NCI-H1694 treated with DMSO at 0.1 percent for 48 hours (cell line): ENCODE data around the gene ANTKMT.
"Not testable (repeated sequence)": the region's sequence is repeated elsewhere in the genome, so short reads cannot be mapped to it uniquely, and the experiment has no call there.

Experiments used
- DNase-seq: peaks from one replicate; lab custom pipeline; 2025; lab: John Stamatoyannopoulos, UW

Gene ANTKMT

GRCh38 chr16:681746-682427 is 39.1 kb upstream of the ANTKMT start:
- no peak for DNase-seq

GRCh38 chr16:682493-683395 is 38.2 kb upstream of the ANTKMT start:
- DNase-seq, result no peak

- DNase-seq, result no peak
Measured at GRCh38 chr16:683396-684070, 37.4 kb upstream of the ANTKMT start.

- DNase-seq, result peak; percentile 75
Measured at GRCh38 chr16:684071-684794, 36.7 kb upstream of the ANTKMT start, which contains the start of gene JMJD8. Gene JMJD8 (minus strand): TSS chr16:684334. CDS start chr16:684319, 15 bp downstream.

- DNase-seq, result no peak
Measured at GRCh38 chr16:684961-685696, 35.8 kb upstream of the ANTKMT start.

GRCh38 chr16:685967-686366 is 35.0 kb upstream of the ANTKMT start:
- DNase-seq, result no peak

GRCh38 chr16:686459-687260 is 34.3 kb upstream of the ANTKMT start:
- no peak for DNase-seq

- no peak for DNase-seq
Measured at GRCh38 chr16:687499-687898, 33.4 kb upstream of the ANTKMT start.

- DNase-seq, result no peak
Measured at GRCh38 chr16:689175-689897, 31.6 kb upstream of the ANTKMT start.

- DNase-seq, result not testable (repeated sequence)
Measured at GRCh38 chr16:691242-691641, 29.7 kb upstream of the ANTKMT start.

- DNase-seq, result no peak
Measured at GRCh38 chr16:692356-693108, 28.4 kb upstream of the ANTKMT start.

- DNase-seq, result no peak
Measured at GRCh38 chr16:693364-693763, 27.6 kb upstream of the ANTKMT start.

- DNase-seq, result no peak
Measured at GRCh38 chr16:693766-694165, 27.2 kb upstream of the ANTKMT start.

GRCh38 chr16:694187-694862 is 26.6 kb upstream of the ANTKMT start:
- no peak for DNase-seq

GRCh38 chr16:694863-695354 is 26.0 kb upstream of the ANTKMT start:
- DNase-seq, result no peak

- DNase-seq, result no peak
Measured at GRCh38 chr16:695355-696089, 25.4 kb upstream of the ANTKMT start.

- DNase-seq, result no peak
Measured at GRCh38 chr16:698911-699671, 21.9 kb upstream of the ANTKMT start.
